ENCODE data around the gene IGF1R. TPM values are rescaled to one million over a fixed set of nuclear protein-coding genes. Genes with fewer than 3 reads are reported as not detected.
A peak's percentile ranks its signal among the peaks of the same experiment; 100 is the strongest.

Gene IGF1R
- total RNA-seq, 6 donors from 2014 or later: 31.0 to 142 (median 63.8) TPM

- ATAC-seq (ENCODE audit: low FRiP score in 2 of 2) (peak; percentile 75 to 83), DNase-seq (peak in 1 of 2 donors; percentile 60)
- Histone ChIP-seq H3K27ac (peak overlapping the region in 3 of 4 donors; percentile 1 to 54 (median 53)), H3K4me3 (peak overlapping the region in 1 of 4 donors; percentile 10), H3K36me3 (no peaks in the 10 kb centered on the region), H3K9me3 (no peaks in the 10 kb centered on the region), H3K4me1 (peaks cover 34 to 58% (median 45%) of the 10 kb centered on the region in 4 donors), H3K27me3 (no peaks in the 10 kb centered on the region)
- WGBS, 2 donors: 9 to 13% methylated on average over 11 of the region's 11 CpGs
- no peak for TF ChIP-seq CTCF (IDR thresholded peaks at IDR 0.05)
- no peak for TF ChIP-seq POLR2AphosphoS5 (IDR thresholded peaks at IDR 0.05)
- no peak for TF ChIP-seq POLR2A (IDR thresholded peaks at IDR 0.05)
- TF ChIP-seq EP300 (IDR thresholded peaks at IDR 0.05): no peak
These were observed 152.3 kb downstream of the IGF1R start for GRCh38 chr15:98800437-98801233.

- H3K4me1 ChIP-seq: peaks cover 34 to 54% (median 44%) of the 10 kb centered on the region in 4 donors
- DNase-seq: no peak
- no peaks in the 10 kb centered on the region for H3K36me3 ChIP-seq
- no peaks in the 10 kb centered on the region for H3K27me3 ChIP-seq
- peak overlapping the region in 2 of 4 donors; percentile 53 to 54 for H3K27ac ChIP-seq
- WGBS, 2 donors: 49 to 70% methylated on average over 2 to 6 of the region's 6 CpGs
- H3K9me3 ChIP-seq: no peaks in the 10 kb centered on the region
- H3K4me3 ChIP-seq: no peak overlapping the region
- no peak for ATAC-seq (ENCODE audit: low FRiP score in 2 of 2)
- TF ChIP-seq CTCF (IDR thresholded peaks at IDR 0.05): no peak
- no peak for TF ChIP-seq EP300 (IDR thresholded peaks at IDR 0.05)
- TF ChIP-seq POLR2A (IDR thresholded peaks at IDR 0.05): no peak
- no peak for TF ChIP-seq POLR2AphosphoS5 (IDR thresholded peaks at IDR 0.05)
These were observed 152.9 kb downstream of the IGF1R start for GRCh38 chr15:98801234-98801561.

- H3K27me3 ChIP-seq: no peaks in the 10 kb centered on the region
- WGBS, 2 donors: 93 to 96% methylated on average over 6 of the region's 6 CpGs
- ATAC-seq (ENCODE audit: low FRiP score in 2 of 2) (no peak), DNase-seq (no peak)
- H3K4me1 ChIP-seq: peaks cover 31 to 55% (median 38%) of the 10 kb centered on the region in 4 donors
- H3K4me3 ChIP-seq: no peak overlapping the region
- no peaks in the 10 kb centered on the region for H3K36me3 ChIP-seq
- TF ChIP-seq CTCF (IDR thresholded peaks at IDR 0.05) (no peak), POLR2A (IDR thresholded peaks at IDR 0.05) (no peak), EP300 (IDR thresholded peaks at IDR 0.05) (no peak), POLR2AphosphoS5 (IDR thresholded peaks at IDR 0.05) (no peak)
- no peaks in the 10 kb centered on the region for H3K9me3 ChIP-seq
- no peak overlapping the region for H3K27ac ChIP-seq
These were observed 153.8 kb downstream of the IGF1R start for GRCh38 chr15:98802187-98802586.

- H3K36me3 ChIP-seq: no peaks in the 10 kb centered on the region
- DNase-seq: no peak
- H3K4me1 ChIP-seq: peaks cover 31 to 56% (median 36%) of the 10 kb centered on the region in 4 donors
- H3K27ac ChIP-seq: no peak overlapping the region
- no peaks in the 10 kb centered on the region for H3K27me3 ChIP-seq
- no peak overlapping the region for H3K4me3 ChIP-seq
- ATAC-seq (ENCODE audit: low FRiP score in 2 of 2): no peak
- H3K9me3 ChIP-seq: no peaks in the 10 kb centered on the region
- no peak for TF ChIP-seq POLR2AphosphoS5 (IDR thresholded peaks at IDR 0.05)
- no peak for TF ChIP-seq EP300 (IDR thresholded peaks at IDR 0.05)
- TF ChIP-seq POLR2A (IDR thresholded peaks at IDR 0.05): no peak
- no peak for TF ChIP-seq CTCF (IDR thresholded peaks at IDR 0.05)
- WGBS, 2 donors: 95% methylated on average over 14 of the region's 14 CpGs
These were observed 155.1 kb downstream of the IGF1R start for GRCh38 chr15:98803228-98804056.
